Stimulated activated CD4-positive, alpha-beta T cell treated with anti-CD3 and anti-CD28 coated beads, Interleukin-15, amount 100 ng/mL, for 24 hours (primary cell): Measurements from ENCODE around the gene CLCN3.
"Not testable (repeated sequence)": the region's sequence is repeated elsewhere in the genome, so short reads cannot be mapped to it uniquely, and the experiment has no call there.

Experiments
- DNase-seq: peaks from one replicate; pipeline ENCODE4 v3.0.0-alpha.2; 2020

CLCN3 gene

DNA sequence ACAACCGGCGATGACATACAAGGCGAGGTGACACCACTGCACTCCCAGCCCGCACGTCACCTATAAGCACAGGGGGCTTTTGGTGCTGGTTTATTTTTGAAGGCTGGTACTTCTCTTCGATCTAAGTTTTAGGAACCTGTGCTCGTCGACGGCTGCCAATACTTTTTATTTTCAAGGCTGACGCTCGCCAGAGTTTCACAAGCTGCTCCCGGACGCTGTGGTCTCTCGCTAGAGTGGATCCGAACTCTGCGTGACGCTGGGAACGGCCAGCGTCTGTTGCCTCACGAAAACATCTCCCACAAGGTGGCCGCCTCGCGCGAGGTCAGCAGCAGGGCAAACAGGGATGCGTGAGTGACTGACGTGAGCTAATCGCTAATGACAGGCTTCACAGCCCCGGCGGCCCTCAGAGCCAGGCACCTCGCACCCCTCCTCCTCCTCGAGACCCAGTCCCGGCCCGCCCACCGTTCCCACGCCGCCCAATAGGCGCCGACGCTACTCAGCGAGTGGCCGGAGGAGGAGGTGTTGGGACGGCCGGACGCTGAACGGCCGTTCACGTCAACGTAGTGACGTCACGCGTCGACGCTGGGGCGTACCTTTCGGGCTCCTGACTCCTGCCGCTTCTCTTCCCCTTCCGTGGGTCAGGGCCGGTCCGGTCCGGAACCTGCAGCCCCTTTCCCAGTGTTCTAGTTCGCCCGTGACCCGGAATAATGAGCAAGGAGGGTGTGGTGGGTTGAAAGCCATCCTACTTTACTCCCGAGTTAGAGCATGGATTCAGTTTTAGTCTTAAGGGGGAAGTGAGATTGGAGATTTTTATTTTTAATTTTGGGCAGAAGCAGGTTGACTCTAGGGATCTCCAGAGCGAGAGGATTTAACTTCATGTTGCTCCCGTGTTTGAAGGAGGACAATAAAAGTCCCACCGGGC, at the start of gene CLCN3:
Gene CLCN3 (plus strand): TSS at position 621 of the 922 bp plus-strand sequence. CDS start 15,351 bp downstream, outside the sequence.
- DNase-seq, result peak; percentile 96

DNA sequence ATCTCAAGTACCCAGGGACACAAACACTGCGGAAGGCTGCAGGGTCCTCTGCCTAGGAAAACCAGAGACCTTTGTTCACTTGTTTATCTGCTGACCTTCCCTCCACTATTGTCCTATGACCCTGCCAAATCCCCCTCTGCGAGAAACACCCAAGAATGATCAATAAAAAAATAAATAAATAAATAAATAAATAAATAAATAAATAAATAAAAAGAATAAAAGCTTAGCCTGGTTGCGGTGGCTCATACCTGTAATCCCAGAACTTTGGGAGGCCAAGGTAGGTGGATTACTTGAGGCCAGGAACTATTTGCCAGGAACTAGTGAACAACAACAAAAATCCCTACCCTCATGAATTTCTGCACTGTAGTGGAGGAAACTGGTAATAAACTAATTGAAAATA, 49.4 kb upstream of the CLCN3 start:
- not testable (repeated sequence) for DNase-seq

DNA sequence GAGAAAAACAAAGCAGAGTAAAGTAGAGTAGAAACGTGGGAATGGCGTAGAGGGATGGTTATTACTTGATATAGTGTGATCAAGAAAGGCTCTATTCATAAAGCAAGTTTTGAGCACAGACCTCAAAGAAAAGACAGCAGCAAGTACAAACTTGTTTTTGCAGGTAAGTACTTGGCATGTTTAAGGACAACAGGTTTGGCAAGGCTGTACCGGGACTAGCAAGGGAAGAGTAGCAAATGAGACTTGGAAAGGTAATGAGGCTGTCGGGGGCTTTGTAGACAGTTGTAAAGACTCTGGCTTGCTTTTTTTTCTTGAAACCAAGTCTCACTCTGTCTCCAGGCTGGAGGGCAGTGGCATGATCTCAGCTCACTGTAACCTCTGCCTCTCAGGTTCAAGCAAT, 48.9 kb upstream of the CLCN3 start:
- DNase-seq, result no peak

DNA sequence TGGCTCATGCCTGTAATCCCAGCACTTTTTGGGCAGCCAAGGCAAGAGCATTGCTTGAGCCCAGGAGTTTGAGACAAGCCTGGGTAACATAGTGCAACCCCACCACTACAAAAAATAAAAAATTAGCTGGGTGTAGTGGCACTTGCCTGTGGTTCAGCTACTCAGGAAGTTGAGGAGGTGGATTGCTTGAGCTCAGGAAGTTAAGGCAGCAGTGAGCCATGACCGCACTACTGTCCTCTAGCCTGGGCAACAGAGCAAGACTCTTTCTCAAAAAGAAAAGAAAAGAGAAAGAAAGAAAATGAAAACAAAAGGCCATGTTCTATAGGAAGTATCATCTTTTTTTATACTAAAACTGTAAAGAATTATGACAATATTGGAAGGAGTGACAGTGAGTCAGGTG, 46.5 kb upstream of the CLCN3 start:
- DNase-seq, result no peak

DNA sequence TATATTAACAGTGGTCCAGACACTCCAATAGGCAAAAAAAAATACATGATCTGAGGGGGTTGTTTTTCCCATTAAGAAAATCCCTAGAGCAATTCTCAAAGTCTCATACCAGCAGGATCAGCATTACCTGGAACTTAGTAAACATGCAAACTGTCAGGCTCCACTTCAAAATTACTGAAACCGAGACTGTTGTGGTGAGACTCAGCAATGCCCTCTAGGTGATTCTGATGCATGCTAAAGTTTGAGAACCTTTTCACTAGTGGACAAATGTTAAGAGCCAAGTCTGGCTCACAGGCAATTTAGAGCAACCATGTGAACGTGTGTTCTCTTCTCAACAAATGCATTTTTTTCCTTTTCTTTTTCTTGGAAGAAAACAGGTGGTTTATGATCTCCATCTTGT, 38.2 kb upstream of the CLCN3 start:
- DNase-seq, result no peak

DNA sequence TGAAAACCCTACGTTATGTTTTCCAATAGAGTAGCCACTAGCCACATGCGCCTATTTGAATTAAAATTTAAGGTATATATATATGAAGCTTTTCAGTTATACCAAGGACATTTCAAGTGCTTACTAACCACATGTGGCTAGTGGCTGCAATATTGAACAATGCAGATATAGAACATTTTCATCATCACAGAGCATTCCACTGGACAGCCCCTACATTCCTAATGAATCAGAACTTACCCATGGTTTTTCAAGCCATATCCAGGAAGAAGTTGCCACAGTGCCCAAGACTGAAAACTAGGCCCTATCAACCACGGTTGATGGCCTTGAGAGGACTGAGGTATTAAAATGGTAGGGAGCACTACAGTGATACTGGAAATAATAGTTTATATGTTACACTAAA, 37.7 kb upstream of the CLCN3 start:
- DNase-seq, result no peak

DNA sequence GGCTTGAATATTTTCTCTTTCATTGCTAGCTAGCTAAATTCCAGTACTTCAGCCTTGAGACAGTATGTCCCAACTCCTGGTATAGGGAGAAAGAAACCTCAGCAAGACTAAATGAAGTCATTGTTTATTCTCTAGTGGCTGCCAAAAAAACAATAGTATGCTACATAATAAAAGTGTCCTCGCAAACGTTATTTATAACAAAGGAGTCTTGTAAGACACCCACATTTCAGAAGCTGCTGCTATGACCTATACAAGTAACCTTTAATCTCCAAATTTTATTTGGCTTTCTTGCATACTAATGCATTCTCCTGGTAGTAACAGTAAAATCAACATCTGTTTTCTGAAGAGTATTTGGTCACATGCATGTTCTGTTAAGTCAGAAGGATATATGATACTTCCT, 36.8 kb upstream of the CLCN3 start:
- DNase-seq, result no peak

DNA sequence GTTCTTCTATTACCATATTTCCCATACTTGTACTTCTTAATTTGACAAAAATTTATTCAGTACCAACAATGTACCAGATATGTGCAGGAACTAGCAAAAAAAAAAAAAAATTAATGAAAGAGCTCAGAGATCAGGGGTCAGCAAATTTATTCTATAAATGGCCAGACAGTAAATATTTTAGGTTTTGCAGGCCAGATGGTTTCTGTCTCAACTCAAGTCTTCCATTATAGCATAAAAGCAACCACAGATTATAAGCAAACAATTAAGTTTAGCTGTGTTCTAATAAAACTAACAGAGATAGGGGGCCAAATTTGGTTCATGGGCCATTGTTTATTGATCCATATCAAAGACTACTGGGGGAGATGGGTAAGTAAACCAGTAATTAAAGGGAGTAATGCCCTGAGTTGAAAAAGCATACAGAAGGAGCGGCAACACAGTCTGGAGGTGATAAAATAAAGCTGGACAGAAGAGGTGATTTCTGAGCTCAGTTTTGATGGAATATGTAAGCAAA, 27.3 kb upstream of the CLCN3 start:
- no peak for DNase-seq

DNA sequence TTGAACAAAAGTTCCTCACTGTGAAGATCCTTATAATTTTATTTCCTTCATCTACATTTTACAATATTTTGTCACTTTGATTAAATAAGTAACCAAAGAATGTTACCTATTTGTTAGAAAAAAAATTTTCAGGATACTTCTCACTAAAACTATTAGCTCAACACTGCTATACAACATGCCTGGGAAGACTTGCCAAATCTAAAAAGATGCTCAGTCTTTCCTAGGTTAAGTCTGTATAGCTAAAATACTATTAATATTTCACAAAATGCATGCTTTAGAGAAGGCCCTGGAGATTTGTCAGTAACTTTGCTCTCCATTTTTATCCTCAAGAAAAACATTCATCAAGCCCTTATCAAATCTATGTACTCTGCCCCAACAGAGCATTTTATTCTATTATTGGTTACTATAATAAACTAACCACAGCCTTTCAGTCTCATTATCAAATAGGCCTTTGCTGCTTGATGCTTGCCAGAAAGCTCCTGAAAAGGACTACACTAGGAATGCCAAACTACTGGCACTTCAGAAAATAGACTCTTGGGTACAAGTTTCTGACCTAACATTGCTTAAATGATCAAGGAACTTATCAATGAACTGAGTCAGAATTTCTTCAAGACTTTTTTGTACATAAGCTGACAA, 25.7 kb upstream of the CLCN3 start:
- no peak for DNase-seq

DNA sequence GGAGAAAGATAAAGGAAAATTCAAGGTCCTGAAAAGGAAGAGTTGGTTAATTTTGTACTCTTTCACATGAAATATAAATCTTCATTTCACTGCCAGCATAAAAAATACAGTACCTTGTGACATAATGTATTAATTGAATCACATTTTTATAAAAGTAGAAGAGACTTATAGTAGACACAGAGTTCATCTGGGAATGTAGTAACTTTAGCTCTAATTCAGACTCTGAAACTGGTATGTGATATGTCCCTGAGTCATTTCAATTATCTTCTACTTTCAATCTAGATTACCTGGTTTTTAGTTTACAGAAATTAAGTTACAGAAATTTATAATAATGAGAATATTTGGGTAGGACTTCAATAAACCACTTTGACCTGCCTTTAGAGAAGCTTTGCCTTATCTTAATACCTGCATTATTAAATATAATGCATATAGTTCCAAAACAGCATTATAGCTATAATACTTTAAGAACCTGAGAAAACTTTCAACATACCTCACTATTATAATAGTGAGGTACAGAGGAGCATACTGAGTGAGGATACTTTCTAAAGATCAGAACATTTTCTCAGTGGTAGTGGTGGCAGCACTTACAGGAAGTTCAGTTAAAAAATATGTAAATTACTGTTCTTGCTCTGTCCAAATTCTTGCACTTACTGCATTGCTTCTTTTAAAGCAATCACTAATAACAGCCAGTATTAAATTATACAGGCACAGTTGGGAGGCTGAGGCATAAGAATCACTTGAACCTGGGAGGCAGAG, 19.2 kb upstream of the CLCN3 start:
- no peak for DNase-seq

DNA sequence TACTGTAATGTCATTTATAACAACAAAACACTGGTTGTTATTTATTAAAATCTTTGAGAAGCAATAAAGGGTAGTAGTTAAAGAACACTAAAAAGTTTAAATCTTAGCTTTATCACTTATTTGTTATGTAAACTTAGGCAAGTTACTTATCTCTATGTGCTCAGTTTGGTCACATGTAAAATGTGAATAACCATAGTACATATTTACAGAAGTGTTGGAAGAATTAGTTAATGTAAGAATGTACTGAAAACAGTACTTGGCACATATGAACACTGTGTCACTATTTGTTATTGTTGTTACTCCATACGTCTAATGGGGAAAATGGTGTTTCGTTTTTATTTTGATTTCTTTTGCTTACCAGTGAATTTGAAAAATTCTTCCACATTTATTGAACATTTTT, 17.1 kb upstream of the CLCN3 start:
- DNase-seq, result no peak

DNA sequence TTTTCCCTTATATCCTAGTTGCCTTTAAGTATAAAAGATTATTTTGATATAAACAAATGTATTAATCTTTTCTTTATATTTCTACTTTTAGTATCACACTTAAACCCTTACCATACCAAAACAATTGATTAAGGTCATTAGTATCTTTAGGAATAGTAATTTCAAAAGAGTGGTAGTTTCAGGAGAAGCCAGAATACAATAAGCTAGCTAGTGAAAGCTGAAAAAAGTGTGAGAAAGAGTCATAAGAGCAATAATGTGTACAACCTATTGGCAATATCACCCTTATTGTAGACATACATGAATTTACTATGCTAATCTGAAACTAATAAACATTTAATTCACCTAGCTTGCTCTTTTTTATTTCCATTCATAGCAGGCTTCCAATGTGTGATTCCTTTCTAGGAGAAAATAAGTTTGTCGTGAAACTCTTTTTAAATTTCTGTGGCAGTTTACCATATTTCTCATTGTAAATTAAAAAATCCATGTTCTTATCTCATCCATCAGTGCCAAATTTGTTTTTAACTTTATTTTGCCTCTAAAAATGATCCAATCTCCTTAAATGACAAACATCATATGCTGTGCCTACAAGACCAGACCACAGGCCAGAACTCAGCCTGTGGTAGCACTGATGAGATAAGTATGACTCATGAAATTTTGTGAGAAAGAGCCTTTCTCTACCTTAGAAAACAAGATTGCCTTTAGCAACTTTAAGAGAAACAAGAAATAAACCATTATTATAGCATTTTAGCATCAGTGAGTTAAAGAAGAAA, 16.1 kb upstream of the CLCN3 start:
- peak; percentile 22 for DNase-seq

DNA sequence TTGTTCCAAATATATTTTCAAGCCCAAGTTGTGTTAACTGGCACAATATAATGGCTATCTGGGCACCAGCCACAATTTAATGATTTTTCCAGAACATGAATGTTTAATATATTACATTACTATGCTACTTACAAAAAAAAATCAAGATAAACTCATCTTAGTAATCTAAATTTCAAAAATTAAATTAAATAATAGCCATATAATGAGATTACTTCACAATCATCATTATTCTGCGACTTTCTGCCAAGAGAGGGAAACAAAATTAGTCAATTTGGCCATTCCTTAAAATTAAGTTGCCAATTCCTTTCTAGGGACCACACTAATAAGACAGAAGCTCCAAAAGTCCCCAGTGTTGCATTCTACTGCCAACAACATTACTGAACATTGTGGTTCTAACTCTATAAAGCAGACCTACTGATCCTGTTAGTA, 15.5 kb upstream of the CLCN3 start:
- DNase-seq, result no peak

DNA sequence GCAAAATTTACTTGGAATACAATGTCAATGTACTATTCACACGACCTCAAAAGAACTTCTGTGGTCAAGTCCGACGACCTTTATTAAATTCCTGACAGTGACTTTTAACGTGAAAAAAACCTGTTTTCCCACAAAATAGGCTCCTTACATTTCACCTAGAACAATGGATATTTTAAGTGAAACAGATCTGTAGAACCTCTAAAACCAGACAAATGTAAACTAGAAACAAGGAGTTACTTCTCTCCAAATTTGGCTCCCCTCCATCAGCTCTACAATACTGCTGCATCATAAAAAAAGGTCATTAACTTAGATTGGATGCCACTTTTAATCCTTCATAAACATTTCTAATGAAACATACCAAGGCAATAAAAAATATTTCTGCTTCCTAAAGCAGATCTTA, 9.2 kb upstream of the CLCN3 start:
- no peak for DNase-seq

DNA sequence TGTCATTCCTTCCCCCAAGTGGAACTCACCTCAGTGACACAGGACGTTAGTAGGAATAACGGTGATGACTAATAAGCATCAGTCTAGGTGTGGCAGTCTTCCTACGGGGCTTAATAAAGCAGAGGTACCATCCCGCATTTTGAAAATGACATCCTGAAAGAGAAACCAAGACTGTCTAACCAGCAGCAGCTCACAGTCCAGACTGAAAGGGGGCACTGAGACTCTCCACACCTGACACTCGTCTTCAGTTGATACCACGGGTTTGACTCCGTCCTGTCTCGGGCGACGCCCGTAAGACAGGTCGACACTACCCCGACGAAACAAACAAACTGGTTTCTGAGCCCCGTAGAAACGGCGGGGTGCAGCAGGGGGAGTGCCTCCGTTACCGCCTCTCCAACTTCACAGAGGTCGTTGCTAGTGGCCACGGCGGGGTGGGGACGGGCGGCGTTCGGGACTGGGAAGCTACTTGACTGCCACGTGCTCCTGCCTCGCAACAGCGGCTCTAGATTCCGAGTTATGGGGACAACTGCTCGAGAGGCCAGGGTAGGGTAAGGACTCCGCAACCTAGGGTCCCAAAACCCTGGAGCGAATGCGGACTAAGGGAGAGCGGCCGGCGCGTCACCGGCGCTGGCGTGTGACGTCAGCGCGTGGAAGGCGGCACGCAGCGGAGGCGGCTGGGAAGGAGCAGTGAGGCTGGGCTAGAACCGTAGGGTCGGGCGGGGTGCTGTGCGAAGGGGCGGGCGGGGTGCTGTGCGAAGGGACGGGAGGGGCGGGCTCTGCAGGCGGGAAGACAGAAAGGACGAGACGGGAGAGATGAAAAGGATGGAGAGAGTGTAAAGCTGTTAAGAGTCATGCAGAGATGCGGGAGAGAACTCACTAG, 8.1 kb upstream of the CLCN3 start, which contains the start of gene NEK1:
Gene NEK1 (minus strand): TSS at position 593 of the 880 bp plus-strand sequence. CDS start 9,953 bp downstream, outside the sequence.
- DNase-seq, result peak; percentile 93

DNA sequence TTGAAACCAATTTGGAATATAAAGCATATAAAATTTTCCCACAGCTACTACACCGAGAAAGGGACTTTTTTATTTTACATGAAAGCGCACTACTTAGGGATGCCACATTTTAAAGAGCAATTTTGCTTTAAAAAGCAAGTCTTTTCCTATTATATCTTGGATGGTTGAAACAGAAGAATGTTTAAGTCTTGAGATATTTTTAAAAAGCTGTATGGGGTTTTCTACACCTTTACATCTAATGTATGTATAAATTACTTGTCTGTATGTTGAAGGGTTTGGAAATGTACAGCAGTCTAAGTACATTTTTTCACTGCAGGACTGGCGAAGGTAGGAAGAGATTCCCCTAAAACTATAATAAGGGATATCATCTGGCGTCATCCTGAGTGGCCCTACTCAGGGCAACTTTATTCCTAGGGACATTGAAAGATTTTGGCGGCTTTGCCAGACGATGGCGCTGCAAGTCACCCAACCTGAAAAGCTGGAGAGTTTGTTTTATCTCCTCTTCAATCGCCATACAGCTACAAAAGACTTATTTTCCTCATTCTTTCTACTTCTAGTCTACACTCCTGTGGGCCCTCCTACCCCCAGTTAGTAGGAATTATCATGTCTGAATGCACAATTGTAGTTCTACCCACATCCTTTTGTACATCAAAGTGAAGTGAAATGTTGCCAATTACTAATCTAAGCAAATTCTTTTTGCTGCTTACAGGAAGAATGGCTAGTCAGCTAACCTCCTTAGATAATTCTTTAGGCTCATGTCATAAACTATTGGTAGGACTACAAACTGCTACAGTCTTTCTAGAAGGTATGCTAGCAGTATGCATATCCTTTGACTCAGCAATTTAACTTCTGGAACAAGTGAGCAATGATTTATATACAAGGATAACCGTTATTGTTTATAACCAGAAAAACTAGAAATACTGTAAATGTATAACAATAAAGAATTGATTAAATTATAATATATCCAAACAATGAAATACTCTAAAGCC, 7.2 kb upstream of the CLCN3 start:
- DNase-seq, result peak; percentile 73

DNA sequence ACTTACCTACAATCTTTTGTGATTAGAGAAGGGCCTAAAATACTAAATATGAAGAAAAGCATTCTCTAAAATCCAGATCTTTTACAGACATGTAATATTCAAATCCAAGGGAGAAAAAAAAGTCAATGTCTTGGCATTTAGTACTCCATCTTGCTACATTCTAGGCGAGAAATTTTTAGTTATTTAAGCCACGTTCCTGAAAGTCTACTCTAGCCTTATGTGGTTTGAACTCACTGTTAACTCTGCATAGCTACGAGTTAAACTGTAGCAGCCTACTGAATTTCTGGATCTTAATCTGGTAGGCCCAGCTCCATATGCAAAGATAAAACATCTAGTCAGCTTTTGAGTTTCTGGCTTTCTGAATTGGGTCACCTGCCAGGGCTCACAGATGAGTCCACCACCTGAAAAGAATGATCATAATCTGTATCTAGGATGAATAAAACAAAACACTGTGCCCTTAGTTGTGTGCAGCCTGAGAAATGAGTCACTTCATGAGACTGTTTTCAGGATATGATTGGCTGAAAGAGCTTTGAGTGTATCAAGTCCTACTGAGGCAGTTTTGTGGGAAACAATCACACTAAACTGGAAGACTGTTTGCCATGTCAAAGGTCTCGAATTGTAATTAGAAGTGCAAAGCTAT, 4.8 kb upstream of the CLCN3 start:
- peak; percentile 28 for DNase-seq

DNA sequence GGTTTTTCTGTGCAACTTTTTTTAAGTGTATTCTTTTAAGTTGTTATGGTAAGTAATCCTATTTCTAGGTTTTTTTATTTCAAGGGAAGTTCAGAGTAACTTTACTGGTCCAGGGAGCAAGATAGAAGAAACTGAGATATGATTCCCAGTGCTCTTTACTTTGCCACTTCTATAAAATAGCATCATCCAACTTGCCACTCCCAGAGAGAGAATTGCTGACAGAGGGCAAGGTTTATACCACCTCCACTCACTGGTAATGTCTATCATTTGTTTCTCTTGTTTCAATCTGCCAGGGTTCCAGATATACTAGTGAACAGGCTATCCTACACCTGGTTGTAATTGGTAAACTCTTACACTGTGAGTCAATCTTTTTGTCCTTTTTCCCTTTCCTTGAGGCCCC, 3.5 kb upstream of the CLCN3 start:
- DNase-seq, result no peak

DNA sequence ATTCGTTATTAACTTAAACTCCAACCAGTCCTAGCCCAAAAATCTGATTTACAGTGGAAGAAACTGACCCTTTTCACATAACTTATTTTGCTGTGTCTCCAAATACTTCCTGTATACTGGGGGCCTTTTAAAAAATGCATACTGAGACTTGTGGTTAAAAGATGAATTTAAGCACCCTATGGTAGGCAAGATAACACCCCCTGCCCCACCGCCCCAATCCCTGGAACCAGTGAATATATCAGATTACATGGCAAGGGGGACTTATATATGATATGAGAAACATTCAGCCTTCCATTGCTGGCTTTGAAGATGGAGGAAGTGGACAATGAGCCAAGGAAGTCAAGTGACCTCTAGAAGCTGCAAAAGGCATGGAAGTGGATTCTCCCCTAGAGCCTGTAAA, 3.1 kb upstream of the CLCN3 start:
- DNase-seq, result no peak

DNA sequence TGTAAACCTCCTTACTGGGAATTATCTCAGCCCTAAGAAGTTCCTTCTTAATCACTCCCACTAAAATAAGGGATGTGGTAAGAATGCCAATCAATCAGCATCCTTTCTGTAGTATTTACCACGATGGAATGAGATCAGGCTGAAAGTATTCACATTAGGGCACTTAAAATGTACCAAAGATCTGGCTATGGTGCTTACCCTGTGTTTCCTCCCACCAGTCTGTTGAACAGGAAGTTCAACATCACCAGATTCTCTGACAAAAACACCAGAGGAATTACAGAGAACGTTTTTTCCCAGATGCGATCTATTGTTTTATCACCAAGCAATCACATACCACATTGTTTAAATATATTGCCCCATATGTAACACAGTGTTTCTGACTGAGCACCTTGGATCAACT, 2.1 kb upstream of the CLCN3 start:
- DNase-seq, result no peak
